Right cardiac atrium (tissue), 5 donors: Measurements from ENCODE around the gene CLCF1. TPM values are rescaled to one million over a fixed set of nuclear protein-coding genes. Genes with fewer than 3 reads are reported as not detected.

Source experiments
- ATAC-seq, 2 donors: fragments of 200-7000 bp; cut with Tn5 transposase; one replicate each; pipeline versions ENCODE4 v1.8.0 to v1.9.1; 2020; ENCODE audit warnings: moderate library complexity in 2 of 2, mild to moderate bottlenecking in 1 of 2
- DNase-seq, 3 donors: peaks; one replicate each; pipeline ENCODE4 v3.0.0-alpha.2; 2020
- H3K27ac ChIP-seq: one replicate; pipeline ENCODE4 v1.5.1; 2013; ENCODE audit warnings: mild to moderate bottlenecking, low read length, control low read depth, moderate library complexity
- H3K27me3 ChIP-seq: one replicate; pipeline ENCODE4 v1.6.1; 2013; ENCODE audit not compliant: control insufficient read depth, insufficient read depth
- H3K4me1 ChIP-seq: one replicate; pipeline ENCODE4 v1.6.1; 2013; ENCODE audit warnings: low read length; ENCODE audit not compliant: control insufficient read depth, insufficient read depth
- H3K4me3 ChIP-seq: one replicate; pipeline ENCODE4 v1.5.1; 2013; ENCODE audit warnings: low read length, control low read depth
- H3K9me3 ChIP-seq: one replicate; pipeline ENCODE4 v1.6.1; 2013; ENCODE audit warnings: low read length; ENCODE audit not compliant: control insufficient read depth
- WGBS: extraction: QIAGEN DNeasy Blood & Tissue Kit; methylation state at CpG from one replicate; pipeline ENCODE4 v1.1.7; 2013; 5-methylcytosine and 5-hydroxymethylcytosine counted together
- intact Hi-C, 4 donors: fragments of 100-400 bp; cut with DNase I; formaldehyde crosslinking; loops; one replicate each; pipeline versions ENCODE4 v1.11.0 to v1.14.0; 2022 to 2023
- polyA plus RNA-seq: library from polyadenylated mRNA; stranded (reverse); fragments of 200-250 nt; gene quantifications from one replicate; pipeline ENCODE4 v1.2.3, GENCODE V29; 2013
- total RNA-seq, 4 donors: library from RNA; stranded (reverse); fragmentation: NEBNext Ultra II Directional; extraction: Animal tissue kit (Norgen Biotek cat#: 25700); gene quantifications; one replicate each; pipeline ENCODE4 v1.2.1, GENCODE V29; 2021
- donor health status: healthy with polysubstance abuse.
- donor health status: DM: no; HTN: yes; CAD: no.
- donor health status: DM: no; HTN: no; CAD: no.
- donor health status: DM: no; HTN: yes; CAD: no; lungs with severe emphysema.
- donor health status: DM: yes; HTN: yes; CAD: no.

CLCF1 gene
- total and polyA plus RNA-seq, 5 donors, result 2.9 to 6.1 (median 3.1) TPM

DNA sequence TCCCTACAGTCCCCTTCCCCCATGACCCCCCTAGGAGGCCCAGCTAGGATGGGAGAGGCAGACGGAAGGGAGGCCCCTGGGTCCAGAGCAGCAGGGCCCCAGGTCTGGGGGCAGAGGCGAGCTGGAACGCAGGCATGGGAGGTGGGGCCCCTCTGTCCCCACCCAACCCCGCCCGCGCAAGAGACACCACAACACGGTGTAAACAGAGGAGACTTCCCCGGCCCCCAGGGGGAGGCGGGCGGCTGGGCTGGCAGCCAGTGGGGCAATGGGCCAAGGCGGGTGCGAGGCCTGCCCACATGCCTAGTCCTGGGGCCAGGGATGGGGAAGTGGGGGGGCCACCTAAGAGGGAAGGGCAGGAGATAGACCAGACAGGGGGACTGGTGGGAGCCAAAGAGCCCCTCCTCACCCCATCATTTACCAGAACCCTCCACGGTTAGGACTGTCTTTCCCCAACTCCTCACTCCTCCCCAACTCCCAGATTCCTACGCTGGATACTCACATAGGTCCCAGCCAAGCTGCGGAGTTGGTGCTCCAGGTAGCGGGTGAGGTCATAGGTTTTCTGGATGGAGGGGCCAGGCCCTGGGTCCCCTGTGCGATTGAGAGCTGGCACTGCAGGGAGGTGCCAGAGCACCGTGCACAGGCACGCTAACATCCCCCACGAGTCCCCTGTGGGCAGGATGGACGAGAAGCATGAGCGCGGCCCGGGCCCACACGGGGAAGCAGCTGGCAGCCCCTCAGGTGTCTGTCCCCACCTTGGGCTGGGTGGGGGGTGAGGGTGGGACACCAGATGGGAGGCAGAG is 6.2 kb downstream of the CLCF1 start:
- Histone ChIP-seq H3K27me3 (no peaks in the 10 kb centered on the region), H3K27ac (peak overlapping the region; percentile 62), H3K4me3 (no peak overlapping the region), H3K4me1 (peaks cover 27% of the 10 kb centered on the region), H3K9me3 (no peaks in the 10 kb centered on the region)
- WGBS, result 31% methylated on average over 25 of the region's 25 CpGs
- ATAC-seq (peak; percentile 55 to 63), DNase-seq (peak; percentile 59 to 89 (median 81))
- intact Hi-C loops, result no loop called here

DNA sequence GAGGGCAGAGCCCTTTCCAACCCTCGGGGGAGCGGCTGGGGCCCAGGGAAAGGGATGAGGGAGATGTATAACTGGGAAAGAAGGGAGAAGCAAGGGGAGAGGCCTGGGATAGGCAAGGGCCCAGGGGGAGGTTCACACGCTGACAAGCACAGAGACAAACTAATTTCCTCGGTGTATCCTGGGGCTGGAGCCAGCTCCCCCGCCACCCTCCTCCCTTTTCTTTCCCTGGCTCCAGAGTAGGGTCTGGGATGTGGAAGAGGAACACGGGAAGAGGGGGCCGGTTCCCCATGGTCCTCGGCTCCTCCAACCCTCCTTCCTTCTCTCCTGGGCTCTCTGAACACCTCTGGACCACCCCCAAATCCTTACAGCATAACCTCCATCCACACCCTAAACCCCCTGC is 6.9 kb downstream of the CLCF1 start:
- intact Hi-C loops, result no loop called here
- WGBS, result 14% methylated on average over 8 of the region's 8 CpGs
- DNase-seq (peak in 2 of 3 donors; percentile 76 to 78), ATAC-seq (peak; percentile 53)
- Histone ChIP-seq H3K9me3 (no peaks in the 10 kb centered on the region), H3K4me1 (peaks cover 21% of the 10 kb centered on the region), H3K4me3 (no peak overlapping the region), H3K27me3 (no peaks in the 10 kb centered on the region), H3K27ac (peak overlapping the region; percentile 62)

- H3K27me3 ChIP-seq, result no peaks in the 10 kb centered on the region
- 42% methylated on average over 14 of the region's 14 CpGs for WGBS
- H3K4me1 ChIP-seq, result peaks cover 18% of the 10 kb centered on the region
- peak in 1 of 2 donors; percentile 9 for ATAC-seq
- intact Hi-C loops, result no loop called here
- peak in 1 of 3 donors; percentile 66 for DNase-seq
- peak overlapping the region; percentile 62 for H3K27ac ChIP-seq
- no peak overlapping the region for H3K4me3 ChIP-seq
- no peaks in the 10 kb centered on the region for H3K9me3 ChIP-seq
Measured at GRCh38 chr11:67365736-67366444, 7.5 kb downstream of the CLCF1 start.

GRCh38 chr11:67364783-67365722 is 8.3 kb downstream of the CLCF1 start:
- no peaks in the 10 kb centered on the region for H3K9me3 ChIP-seq
- ATAC-seq (no peak), DNase-seq (peak in 1 of 3 donors; percentile 28)
- WGBS, result 85% methylated on average over 24 of the region's 24 CpGs
- H3K4me1 ChIP-seq, result peaks cover 18% of the 10 kb centered on the region
- H3K4me3 ChIP-seq, result no peak overlapping the region
- intact Hi-C loops, result no loop called here
- H3K27ac ChIP-seq, result no peak overlapping the region
- H3K27me3 ChIP-seq, result no peaks in the 10 kb centered on the region

GRCh38 chr11:67364169-67364568 is 9.2 kb downstream of the CLCF1 start:
- Histone ChIP-seq H3K4me3 (no peak overlapping the region), H3K9me3 (no peaks in the 10 kb centered on the region), H3K27ac (no peak overlapping the region), H3K27me3 (no peaks in the 10 kb centered on the region), H3K4me1 (peaks cover 18% of the 10 kb centered on the region)
- ATAC-seq, result no peak
- intact Hi-C loops, result no loop called here
- DNase-seq, result peak in 1 of 3 donors; percentile 17
- 87% methylated on average over 3 of the region's 3 CpGs for WGBS

- no peak for ATAC-seq
- peak in 1 of 3 donors; percentile 38 for DNase-seq
- intact Hi-C loops, result no loop called here
- 78% methylated on average over 12 of the region's 12 CpGs for WGBS
- Histone ChIP-seq H3K27ac (no peak overlapping the region), H3K27me3 (no peaks in the 10 kb centered on the region), H3K4me3 (no peak overlapping the region), H3K4me1 (peaks cover 20% of the 10 kb centered on the region), H3K9me3 (no peaks in the 10 kb centered on the region)
Measured at GRCh38 chr11:67357831-67358670, 15.3 kb downstream of the CLCF1 start.

GRCh38 chr11:67356864-67357561 is 16.4 kb downstream of the CLCF1 start:
- Histone ChIP-seq H3K4me3 (no peak overlapping the region), H3K27ac (peak overlapping the region; percentile 94), H3K4me1 (peaks cover 20% of the 10 kb centered on the region), H3K9me3 (no peaks in the 10 kb centered on the region), H3K27me3 (no peaks in the 10 kb centered on the region)
- intact Hi-C loops, result no loop called here
- WGBS, result 25% methylated on average over 3 of the region's 3 CpGs
- ATAC-seq (no peak), DNase-seq (peak; percentile 59 to 75 (median 74))

GRCh38 chr11:67356387-67356863 is 17.0 kb downstream of the CLCF1 start:
- intact Hi-C loops, result no loop called here
- H3K9me3 ChIP-seq, result no peaks in the 10 kb centered on the region
- ATAC-seq, result no peak
- WGBS, result 58% methylated on average over 4 of the region's 4 CpGs
- peak in 1 of 3 donors; percentile 51 for DNase-seq
- peaks cover 24% of the 10 kb centered on the region for H3K4me1 ChIP-seq
- peak overlapping the region; percentile 94 for H3K27ac ChIP-seq
- H3K4me3 ChIP-seq, result no peak overlapping the region
- H3K27me3 ChIP-seq, result no peaks in the 10 kb centered on the region

DNA sequence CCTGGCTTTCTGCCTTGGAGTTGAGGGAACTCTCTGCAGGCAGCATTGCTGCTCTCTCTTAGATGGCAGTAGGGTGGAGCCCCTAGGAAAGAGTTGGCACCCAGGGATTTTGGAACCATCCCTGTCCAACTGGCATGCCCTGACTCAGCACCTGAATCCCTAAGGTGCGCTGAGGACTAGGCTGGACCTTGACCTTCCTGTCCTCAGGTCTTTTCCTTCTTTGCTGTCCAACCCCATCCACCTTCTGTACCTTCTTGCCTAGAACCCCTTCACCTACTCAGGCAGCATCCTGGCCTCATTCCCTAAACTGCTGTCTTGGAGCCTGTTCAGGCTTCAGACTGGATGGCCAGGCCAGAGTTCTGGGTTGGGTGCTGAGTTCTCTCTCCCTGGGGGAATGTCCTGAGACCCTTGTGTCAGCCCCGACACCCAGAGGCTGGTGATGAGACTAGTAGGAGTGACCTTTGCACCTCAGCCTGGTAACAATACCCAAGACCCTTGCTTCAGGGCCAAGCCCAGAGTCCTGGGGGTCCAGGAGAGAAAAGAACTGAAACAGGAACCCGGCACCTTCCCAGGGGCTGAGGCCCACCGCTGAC is 17.5 kb downstream of the CLCF1 start:
- WGBS, result 88% methylated on average over 4 of the region's 4 CpGs
- no peaks in the 10 kb centered on the region for H3K9me3 ChIP-seq
- peak overlapping the region; percentile 94 for H3K27ac ChIP-seq
- intact Hi-C loops, result no loop called here
- H3K27me3 ChIP-seq, result no peaks in the 10 kb centered on the region
- no peak for ATAC-seq
- no peak overlapping the region for H3K4me3 ChIP-seq
- DNase-seq, result peak in 1 of 3 donors; percentile 36
- peaks cover 25% of the 10 kb centered on the region for H3K4me1 ChIP-seq
